Peyer's patch (tissue), 4 donors: Measurements from ENCODE around the gene BMP7.

Experiments
- POLR2A ChIP-seq, 2 donors: fragments of 450-650 bp; IDR thresholded peaks; one replicate each; pipeline ENCODE4 v1.5.1; 2017; ENCODE audit warnings: antibody characterized with exemption in 2 of 2, mild to moderate bottlenecking in 2 of 2, moderate library complexity in 2 of 2
- TF ChIP-seq, protein P1 (sequence below), 6 experiments: fragments of 450-650 bp in 4 of 6; fragments of 200-600 bp in 2 of 6; sonication (generic) in 1 of 6; IDR thresholded peaks; one replicate each; pipeline ENCODE4 v1.5.1; 2017 to 2019; ENCODE audit warnings: antibody characterized with exemption in 6 of 6, mild to moderate bottlenecking in 3 of 6, moderate library complexity in 1 of 6

DNA sequence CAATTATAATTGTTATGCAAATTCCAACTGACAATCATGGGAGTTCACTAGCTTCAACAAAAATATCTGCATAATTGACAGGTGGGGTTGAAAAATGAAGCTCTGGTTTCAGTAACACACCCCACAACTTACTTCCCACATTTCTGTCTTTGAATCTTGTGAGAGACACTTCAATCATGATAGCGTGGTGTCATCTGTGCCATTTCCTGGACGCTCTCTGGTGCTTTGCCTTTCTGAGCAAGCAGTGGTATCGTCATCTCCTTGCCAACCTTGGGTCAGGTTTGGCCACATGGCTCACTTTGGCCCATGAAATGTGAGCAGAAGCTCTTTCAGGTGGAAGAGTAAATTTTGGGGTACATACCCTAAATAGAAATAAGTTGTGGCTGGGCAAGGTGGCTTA is 10.2 kb downstream of the BMP7 start:
- TF ChIP-seq, protein P1, sequence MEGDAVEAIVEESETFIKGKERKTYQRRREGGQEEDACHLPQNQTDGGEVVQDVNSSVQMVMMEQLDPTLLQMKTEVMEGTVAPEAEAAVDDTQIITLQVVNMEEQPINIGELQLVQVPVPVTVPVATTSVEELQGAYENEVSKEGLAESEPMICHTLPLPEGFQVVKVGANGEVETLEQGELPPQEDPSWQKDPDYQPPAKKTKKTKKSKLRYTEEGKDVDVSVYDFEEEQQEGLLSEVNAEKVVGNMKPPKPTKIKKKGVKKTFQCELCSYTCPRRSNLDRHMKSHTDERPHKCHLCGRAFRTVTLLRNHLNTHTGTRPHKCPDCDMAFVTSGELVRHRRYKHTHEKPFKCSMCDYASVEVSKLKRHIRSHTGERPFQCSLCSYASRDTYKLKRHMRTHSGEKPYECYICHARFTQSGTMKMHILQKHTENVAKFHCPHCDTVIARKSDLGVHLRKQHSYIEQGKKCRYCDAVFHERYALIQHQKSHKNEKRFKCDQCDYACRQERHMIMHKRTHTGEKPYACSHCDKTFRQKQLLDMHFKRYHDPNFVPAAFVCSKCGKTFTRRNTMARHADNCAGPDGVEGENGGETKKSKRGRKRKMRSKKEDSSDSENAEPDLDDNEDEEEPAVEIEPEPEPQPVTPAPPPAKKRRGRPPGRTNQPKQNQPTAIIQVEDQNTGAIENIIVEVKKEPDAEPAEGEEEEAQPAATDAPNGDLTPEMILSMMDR (IDR thresholded peaks at IDR 0.05), result no peak
- TF ChIP-seq POLR2A (IDR thresholded peaks at IDR 0.05), result no peak
